HEK293 (cell line): Measurements from ENCODE around the gene MFSD1.

Experiments
- CTCF ChIA-PET: fragments of 350-600 bp; formaldehyde crosslinking; extraction: SDS; loops from one replicate; lab custom pipeline; 2021; ENCODE audit warnings: antibody characterized with exemption; lab: Yijun Ruan, JAX
- POLR2A ChIA-PET: fragments of 300-600 bp; formaldehyde crosslinking; extraction: SDS; loops from one replicate; lab custom pipeline; 2020; ENCODE audit warnings: antibody characterized with exemption, inconsistent platforms; lab: Yijun Ruan, JAX
- H3K27ac ChIP-seq: fragments of 200-500 bp; sonication (Bioruptor generic); 2 replicates; pipeline ENCODE4 v1.5.1; 2014; ENCODE audit warnings: low read depth, low read length, control low read depth, inconsistent platforms; ENCODE audit errors: extremely low read depth
- H3K36me3 ChIP-seq, 2 experiments: fragments of 200-500 bp in 1 of 2; sonication (Bioruptor generic) in 1 of 2; 1 replicate in 1 of 2; 2 replicates in 1 of 2; pipeline ENCODE4 v1.5.1; 2014 to 2017; ENCODE audit warnings: inconsistent platforms in 2 of 2, low read length in 2 of 2; ENCODE audit not compliant: control insufficient read depth in 2 of 2, insufficient read depth in 1 of 2
- H3K4me1 ChIP-seq: fragments of 200-500 bp; sonication (Bioruptor generic); 2 replicates; pipeline ENCODE4 v1.5.1; 2014; ENCODE audit warnings: mild to moderate bottlenecking, low read length, inconsistent platforms; ENCODE audit not compliant: control insufficient read depth, insufficient read depth
- H3K4me3 ChIP-seq: 2 replicates; pipeline ENCODE4 v1.5.1; 2011; ENCODE audit warnings: low read depth, mild to moderate bottlenecking, control low read depth, low read length, moderate library complexity
- H3K9me3 ChIP-seq: fragments of 200-500 bp; sonication (Bioruptor generic); 2 replicates; pipeline ENCODE4 v1.5.1; 2014; ENCODE audit warnings: low read depth, low read length, inconsistent platforms; ENCODE audit not compliant: control insufficient read depth, insufficient read depth
- BCL6B ChIP-seq: fragments of 450-650 bp; formaldehyde crosslinking; IDR thresholded peaks from 2 replicates; pipeline ENCODE4 v1.5.1; 2017; ENCODE audit warnings: missing biosample characterization, missing genetic modification characterization
- GLI2 ChIP-seq: fragments of 450-650 bp; formaldehyde crosslinking; IDR thresholded peaks from 2 replicates; pipeline ENCODE4; 2017; ENCODE audit warnings: missing biosample characterization, missing genetic modification characterization, low read depth, borderline replicate concordance
- GLIS2 ChIP-seq: fragments of 450-650 bp; formaldehyde crosslinking; IDR thresholded peaks from 2 replicates; pipeline ENCODE4 v1.5.1; 2016; ENCODE audit warnings: missing biosample characterization, missing genetic modification characterization
- MYNN ChIP-seq: fragments of 450-650 bp; formaldehyde crosslinking; IDR thresholded peaks from 2 replicates; pipeline ENCODE4 v1.5.1; 2016; ENCODE audit warnings: missing biosample characterization, missing genetic modification characterization, borderline replicate concordance
- OVOL3 ChIP-seq: fragments of 450-650 bp; formaldehyde crosslinking; IDR thresholded peaks from 2 replicates; pipeline ENCODE4 v1.5.1; 2016; ENCODE audit warnings: missing biosample characterization, missing genetic modification characterization
- REPIN1 ChIP-seq: fragments of 450-650 bp; formaldehyde crosslinking; IDR thresholded peaks from 2 replicates; pipeline ENCODE4 v1.5.1; 2017; ENCODE audit warnings: missing biosample characterization, missing genetic modification characterization, low read depth
- SCRT2 ChIP-seq: fragments of 450-650 bp; formaldehyde crosslinking; IDR thresholded peaks from 2 replicates; pipeline ENCODE4 v1.5.1; 2016; ENCODE audit warnings: missing biosample characterization, missing genetic modification characterization
- YY2 ChIP-seq: fragments of 450-650 bp; formaldehyde crosslinking; IDR thresholded peaks from 2 replicates; pipeline ENCODE4 v1.5.1; 2016; ENCODE audit warnings: missing biosample characterization, missing genetic modification characterization
- ZNF146 ChIP-seq: fragments of 450-650 bp; formaldehyde crosslinking; IDR thresholded peaks from 2 replicates; pipeline ENCODE4 v1.5.1; 2016; ENCODE audit warnings: missing biosample characterization, missing genetic modification characterization
- ZNF16 ChIP-seq: fragments of 450-650 bp; formaldehyde crosslinking; IDR thresholded peaks from 2 replicates; pipeline ENCODE4 v1.5.1; 2016; ENCODE audit warnings: low read depth, missing biosample characterization, missing genetic modification characterization
- ZNF174 ChIP-seq: fragments of 450-650 bp; formaldehyde crosslinking; IDR thresholded peaks from 2 replicates; pipeline ENCODE4 v1.5.0; 2017; ENCODE audit warnings: missing biosample characterization, mild to moderate bottlenecking, missing genetic modification characterization
- ZNF184 ChIP-seq: fragments of 450-650 bp; IDR thresholded peaks from 2 replicates; pipeline ENCODE4 v1.5.1; 2018; ENCODE audit warnings: missing biosample characterization, mild to moderate bottlenecking, missing genetic modification characterization
- ZNF214 ChIP-seq: fragments of 450-650 bp; formaldehyde crosslinking; IDR thresholded peaks from 2 replicates; pipeline ENCODE4 v1.5.1; 2017; ENCODE audit warnings: missing biosample characterization, mild to moderate bottlenecking, missing genetic modification characterization, borderline replicate concordance
- ZNF266 ChIP-seq: fragments of 450-650 bp; formaldehyde crosslinking; IDR thresholded peaks from 2 replicates; pipeline ENCODE4 v1.5.1; 2016; ENCODE audit warnings: missing biosample characterization, missing genetic modification characterization, low read depth
- ZNF280C ChIP-seq: fragments of 450-650 bp; formaldehyde crosslinking; IDR thresholded peaks from 2 replicates; pipeline ENCODE4 v1.5.1; 2016; ENCODE audit warnings: missing biosample characterization, missing genetic modification characterization
- ZNF426 ChIP-seq: fragments of 450-650 bp; formaldehyde crosslinking; IDR thresholded peaks from 2 replicates; pipeline ENCODE4 v1.5.1; 2017; ENCODE audit warnings: missing biosample characterization, missing genetic modification characterization, mild to moderate bottlenecking, inconsistent platforms, moderate library complexity
- ZNF658 ChIP-seq: fragments of 450-650 bp; formaldehyde crosslinking; IDR thresholded peaks from 2 replicates; pipeline ENCODE4; 2016; ENCODE audit warnings: missing biosample characterization, missing genetic modification characterization
- ZNF660 ChIP-seq: fragments of 450-650 bp; IDR thresholded peaks from 2 replicates; pipeline ENCODE4 v1.5.1; 2018; ENCODE audit warnings: missing biosample characterization, mild to moderate bottlenecking, missing genetic modification characterization
- ZNF707 ChIP-seq: fragments of 450-650 bp; formaldehyde crosslinking; IDR thresholded peaks from 2 replicates; pipeline ENCODE4 v1.5.1; 2016; ENCODE audit warnings: missing biosample characterization, missing genetic modification characterization
- ZSCAN23 ChIP-seq: fragments of 450-650 bp; formaldehyde crosslinking; IDR thresholded peaks from 2 replicates; pipeline ENCODE4 v1.5.1; 2016; ENCODE audit warnings: missing biosample characterization, missing genetic modification characterization
- ZSCAN30 ChIP-seq: fragments of 450-650 bp; IDR thresholded peaks from 2 replicates; pipeline ENCODE4 v1.5.1; 2018; ENCODE audit warnings: missing biosample characterization, mild to moderate bottlenecking, missing genetic modification characterization, moderate library complexity
- TF ChIP-seq, protein P1 (sequence below): fragments of 450-650 bp; formaldehyde crosslinking; conservative IDR thresholded peaks from 2 replicates; pipeline ENCODE4 v1.5.1; 2016; ENCODE audit warnings: low read depth, missing biosample characterization, missing genetic modification characterization

MFSD1 gene

GRCh38 chr3:158762701-158763100 is 39.2 kb upstream of the MFSD1 start:
- no peaks in the 10 kb centered on the region for H3K36me3 ChIP-seq
- no peak for TF ChIP-seq ZNF660 (tag by site-specific recombination)
- TF ChIP-seq ZNF266 (tag by site-specific recombination) = no peak
- no peak for TF ChIP-seq ZNF280C (tag by site-specific recombination)
- no peak for TF ChIP-seq GLI2
- no peak for TF ChIP-seq ZNF184
- ChIA-PET CTCF (interaction anchor here (0.5 to 1.0 kb wide), 2 partner anchors 103 to 500 kb away, joined by 3 read pairs; no protein-coding TSS in a partner anchor), POLR2A (no interaction called here)
- H3K4me1 ChIP-seq = no peaks in the 10 kb centered on the region
- no peak overlapping the region for H3K27ac ChIP-seq
- no peak overlapping the region for H3K4me3 ChIP-seq
- no peaks in the 10 kb centered on the region for H3K9me3 ChIP-seq

GRCh38 chr3:158763421-158763820 is 38.4 kb upstream of the MFSD1 start:
- no peaks in the 10 kb centered on the region for H3K9me3 ChIP-seq
- H3K4me1 ChIP-seq = no peaks in the 10 kb centered on the region
- H3K27ac ChIP-seq = no peak overlapping the region
- no peaks in the 10 kb centered on the region for H3K36me3 ChIP-seq
- no peak for TF ChIP-seq ZNF16 (tag by site-specific recombination)
- TF ChIP-seq REPIN1 (tag by site-specific recombination) = no peak
- no peak for TF ChIP-seq BCL6B (tag by site-specific recombination)
- no peak for TF ChIP-seq ZSCAN30 (tag by site-specific recombination)
- TF ChIP-seq ZNF426 = no peak
- TF ChIP-seq YY2 (tag by site-specific recombination) = no peak
- no peak for TF ChIP-seq ZNF174
- TF ChIP-seq SCRT2 (tag by site-specific recombination) = no peak
- no peak for TF ChIP-seq MYNN (tag by site-specific recombination)
- no peak for TF ChIP-seq ZNF707
- no peak for TF ChIP-seq ZNF214 (tag by site-specific recombination)
- no peak for TF ChIP-seq ZNF658 (tag by site-specific recombination)
- no peak for TF ChIP-seq GLIS2 (tag by site-specific recombination)
- TF ChIP-seq OVOL3 = no peak
- TF ChIP-seq, protein P1, sequence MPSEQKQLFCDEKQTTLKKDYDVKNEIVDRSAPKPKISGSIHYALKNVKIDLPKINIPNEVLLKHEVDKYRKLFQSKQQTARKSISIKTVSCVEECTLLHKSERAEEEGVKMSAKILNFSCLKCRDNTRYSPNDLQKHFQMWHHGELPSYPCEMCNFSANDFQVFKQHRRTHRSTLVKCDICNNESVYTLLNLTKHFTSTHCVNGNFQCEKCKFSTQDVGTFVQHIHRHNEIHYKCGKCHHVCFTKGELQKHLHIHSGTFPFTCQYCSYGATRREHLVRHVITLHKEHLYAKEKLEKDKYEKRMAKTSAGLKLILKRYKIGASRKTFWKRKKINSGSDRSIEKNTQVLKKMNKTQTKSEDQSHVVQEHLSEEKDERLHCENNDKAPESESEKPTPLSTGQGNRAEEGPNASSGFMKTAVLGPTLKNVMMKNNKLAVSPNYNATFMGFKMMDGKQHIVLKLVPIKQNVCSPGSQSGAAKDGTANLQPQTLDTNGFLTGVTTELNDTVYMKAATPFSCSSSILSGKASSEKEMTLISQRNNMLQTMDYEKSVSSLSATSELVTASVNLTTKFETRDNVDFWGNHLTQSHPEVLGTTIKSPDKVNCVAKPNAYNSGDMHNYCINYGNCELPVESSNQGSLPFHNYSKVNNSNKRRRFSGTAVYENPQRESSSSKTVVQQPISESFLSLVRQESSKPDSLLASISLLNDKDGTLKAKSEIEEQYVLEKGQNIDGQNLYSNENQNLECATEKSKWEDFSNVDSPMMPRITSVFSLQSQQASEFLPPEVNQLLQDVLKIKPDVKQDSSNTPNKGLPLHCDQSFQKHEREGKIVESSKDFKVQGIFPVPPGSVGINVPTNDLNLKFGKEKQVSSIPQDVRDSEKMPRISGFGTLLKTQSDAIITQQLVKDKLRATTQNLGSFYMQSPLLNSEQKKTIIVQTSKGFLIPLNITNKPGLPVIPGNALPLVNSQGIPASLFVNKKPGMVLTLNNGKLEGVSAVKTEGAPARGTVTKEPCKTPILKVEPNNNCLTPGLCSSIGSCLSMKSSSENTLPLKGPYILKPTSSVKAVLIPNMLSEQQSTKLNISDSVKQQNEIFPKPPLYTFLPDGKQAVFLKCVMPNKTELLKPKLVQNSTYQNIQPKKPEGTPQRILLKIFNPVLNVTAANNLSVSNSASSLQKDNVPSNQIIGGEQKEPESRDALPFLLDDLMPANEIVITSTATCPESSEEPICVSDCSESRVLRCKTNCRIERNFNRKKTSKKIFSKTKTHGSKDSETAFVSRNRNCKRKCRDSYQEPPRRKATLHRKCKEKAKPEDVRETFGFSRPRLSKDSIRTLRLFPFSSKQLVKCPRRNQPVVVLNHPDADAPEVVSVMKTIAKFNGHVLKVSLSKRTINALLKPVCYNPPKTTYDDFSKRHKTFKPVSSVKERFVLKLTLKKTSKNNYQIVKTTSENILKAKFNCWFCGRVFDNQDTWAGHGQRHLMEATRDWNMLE (tag by site-specific recombination) = no peak
- no peak for TF ChIP-seq ZSCAN23 (tag by site-specific recombination)
- no peak for TF ChIP-seq ZNF146 (tag by site-specific recombination)
- H3K4me3 ChIP-seq = no peak overlapping the region
- ChIA-PET POLR2A (no interaction called here), CTCF (no interaction called here)
